NOMO-1 (cell line): Measurements from ENCODE around the gene ENAM.
"Not testable (repeated sequence)": the region's sequence is repeated elsewhere in the genome, so short reads cannot be mapped to it uniquely, and the experiment has no call there.

ENCODE experiments used
- DNase-seq, 2 experiments: peaks; one replicate each; lab custom pipeline; 2025; ENCODE audit not compliant: unreplicated experiment in 2 of 2; lab: John Stamatoyannopoulos, UW

Gene ENAM

DNA sequence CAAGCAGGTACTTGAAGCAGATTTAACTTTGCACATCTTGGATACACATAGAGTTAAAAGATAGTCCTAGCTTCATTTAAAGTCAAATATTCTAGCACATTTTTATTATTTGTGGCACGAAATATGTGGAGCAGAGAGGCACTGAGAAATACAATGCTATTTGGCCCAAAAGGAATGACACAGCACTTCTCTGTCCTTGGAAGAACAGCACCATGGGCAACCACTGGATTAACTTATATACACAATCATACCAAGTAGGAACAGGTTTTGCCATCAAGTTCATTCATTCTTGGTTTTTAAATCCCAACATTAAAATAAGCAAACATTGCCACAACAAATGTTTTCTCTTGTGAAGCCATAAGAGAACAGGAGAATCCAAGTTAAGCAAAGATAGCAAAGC is 924 bp upstream of the ENAM start:
- no peak for DNase-seq

DNA sequence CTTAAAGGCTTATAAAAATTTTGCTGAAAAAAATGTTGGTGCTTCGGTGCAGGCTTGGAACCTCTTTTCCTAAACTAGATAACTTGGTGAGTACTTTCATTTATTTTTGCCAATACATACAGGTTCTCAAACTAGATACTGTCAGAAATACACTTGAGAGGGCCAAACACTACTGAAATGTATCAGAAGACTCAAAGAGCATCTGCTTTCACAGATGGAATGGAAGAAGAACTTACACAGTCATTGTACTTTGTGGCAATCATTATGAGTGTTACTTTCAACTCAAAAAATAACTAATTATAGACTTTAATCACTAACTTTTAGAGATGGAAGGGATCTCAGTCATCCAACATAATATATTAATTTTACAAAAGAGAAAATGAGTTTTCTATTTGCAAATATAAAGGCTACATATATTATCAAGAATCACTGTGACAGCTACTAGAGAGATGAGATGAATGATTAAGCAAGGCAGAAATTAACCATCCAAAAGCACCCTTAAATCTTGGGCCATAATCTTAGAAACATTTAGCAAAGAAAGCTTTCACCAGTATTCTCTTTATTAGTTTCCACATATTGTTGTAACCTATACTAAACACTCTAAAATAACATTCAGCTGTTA is 1.0 kb downstream of the ENAM start:
- DNase-seq = no peak

DNA sequence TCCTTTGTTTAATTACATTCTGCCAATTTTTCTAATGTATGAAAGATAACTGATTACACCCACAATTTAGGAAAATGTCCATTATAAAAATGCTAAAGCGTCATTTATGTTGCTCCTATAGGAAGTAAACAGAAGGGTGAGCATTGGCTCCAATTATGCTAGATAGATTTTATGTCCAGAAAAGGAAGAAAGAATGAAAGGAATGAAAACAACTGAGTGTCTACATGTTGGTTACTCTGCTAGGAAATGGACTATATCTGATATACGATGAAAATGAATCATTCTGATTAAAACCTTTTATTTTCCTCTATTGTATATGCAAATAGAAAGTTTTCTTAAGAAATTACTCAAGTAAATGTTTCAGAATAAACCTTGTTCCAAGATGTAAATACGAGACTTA is 1.6 kb downstream of the ENAM start:
- DNase-seq = no peak

DNA sequence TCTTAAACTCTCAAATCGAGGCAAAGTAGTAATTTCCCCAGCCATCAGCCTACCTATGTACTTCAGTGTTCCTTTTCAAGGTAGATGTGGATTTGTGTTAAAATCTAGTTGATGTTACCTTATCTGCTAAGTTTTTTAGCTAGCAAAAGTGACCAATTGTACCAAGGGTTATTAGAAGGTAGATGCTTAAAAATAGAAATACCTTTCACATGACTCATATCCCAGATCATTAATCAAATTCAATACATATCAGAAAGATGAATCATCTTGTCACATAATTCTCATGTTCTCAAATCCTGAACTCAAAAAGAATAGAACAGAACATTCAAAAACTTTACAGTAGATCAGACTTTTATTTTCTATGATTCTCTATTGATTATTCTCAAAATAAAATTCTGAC is 3.5 kb downstream of the ENAM start:
- no peak for DNase-seq

DNA sequence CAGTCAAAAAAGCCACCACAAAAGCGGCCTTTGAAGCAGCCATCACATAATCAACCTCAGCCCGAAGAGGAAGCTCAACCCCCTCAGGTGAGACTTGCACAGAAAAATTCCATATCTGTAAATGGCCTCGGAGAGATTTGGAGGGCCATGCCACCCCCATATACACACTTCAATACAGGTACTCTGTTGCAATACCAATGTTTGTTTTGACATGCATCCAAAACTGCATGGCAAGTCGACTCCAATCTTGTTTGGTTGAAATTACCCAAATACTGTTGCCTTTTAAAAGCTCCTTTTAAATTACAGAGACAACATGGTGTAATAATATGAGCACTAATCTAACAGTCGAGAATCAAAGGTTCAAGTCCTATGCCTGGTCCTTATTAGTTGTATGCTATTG is 5.9 kb downstream of the ENAM start:
- DNase-seq = no peak

DNA sequence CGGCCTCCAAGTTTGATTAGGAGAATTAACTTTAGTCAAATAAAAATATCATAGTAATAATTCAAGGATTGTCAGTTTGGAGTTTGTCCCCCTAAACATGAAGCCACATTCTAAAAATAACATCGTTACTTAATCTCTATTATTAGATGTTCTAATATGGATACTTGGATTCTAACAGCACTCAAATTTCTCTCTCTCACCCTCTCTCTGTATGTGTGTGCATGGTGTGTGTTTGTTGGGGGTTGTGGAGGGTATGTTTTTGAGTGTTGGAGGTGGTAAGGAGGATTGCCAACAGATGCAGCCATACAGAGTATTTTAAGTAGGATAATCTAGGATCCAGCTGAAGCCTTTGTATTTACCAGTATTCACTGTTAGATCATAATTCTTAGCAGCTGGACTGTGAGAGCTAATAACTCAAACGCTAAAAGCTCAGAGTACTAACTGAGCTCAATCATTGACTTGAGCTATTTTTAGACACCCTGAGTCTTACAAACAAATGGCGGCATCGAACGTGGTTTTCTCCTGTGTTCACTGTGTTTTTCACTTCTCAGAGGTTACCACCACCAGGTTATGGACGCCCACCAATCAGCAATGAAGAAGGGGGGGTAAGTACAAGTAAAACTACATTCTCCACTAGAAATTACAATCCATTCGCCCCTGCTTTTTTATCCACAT is 8.8 kb downstream of the ENAM start:
- no peak for DNase-seq

DNA sequence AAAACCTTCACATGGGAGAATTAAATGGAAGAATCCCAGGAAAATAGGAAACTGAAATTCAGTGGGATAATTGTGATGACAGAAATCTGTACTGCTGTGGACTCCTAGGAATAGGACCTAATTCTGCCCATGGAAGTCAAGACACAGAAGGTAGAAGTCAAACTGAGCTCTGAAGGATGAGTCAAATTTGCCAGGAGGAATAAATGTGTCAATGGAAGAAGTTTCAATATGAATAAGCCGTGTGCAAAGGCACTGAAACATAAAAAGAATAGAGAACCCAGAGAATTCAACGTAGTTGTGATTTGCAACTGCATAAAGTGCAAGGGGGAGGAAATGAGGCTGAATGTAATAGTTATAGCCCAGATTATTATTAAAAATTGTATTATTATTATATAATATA is 11.6 kb downstream of the ENAM start:
- no peak for DNase-seq

DNA sequence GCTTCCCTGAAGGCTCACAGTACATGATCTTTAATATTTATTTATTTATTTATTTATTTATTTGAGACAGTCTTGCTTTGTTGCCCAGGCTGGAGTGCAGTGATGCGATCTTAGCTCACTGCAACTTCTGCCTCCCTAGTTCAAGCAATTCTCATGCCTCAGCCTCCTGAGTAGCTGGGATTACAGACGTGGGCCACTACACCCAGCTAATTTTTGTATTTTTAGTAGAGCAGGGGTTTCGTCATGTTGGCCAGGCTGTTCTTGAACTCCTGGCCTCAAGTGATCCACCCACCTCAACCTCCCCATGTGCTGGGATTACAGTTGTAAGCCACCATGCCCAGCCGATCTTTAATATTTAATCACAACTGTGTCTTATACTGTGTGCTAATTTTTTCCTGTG is 22.2 kb downstream of the ENAM start:
- not testable (repeated sequence) for DNase-seq

DNA sequence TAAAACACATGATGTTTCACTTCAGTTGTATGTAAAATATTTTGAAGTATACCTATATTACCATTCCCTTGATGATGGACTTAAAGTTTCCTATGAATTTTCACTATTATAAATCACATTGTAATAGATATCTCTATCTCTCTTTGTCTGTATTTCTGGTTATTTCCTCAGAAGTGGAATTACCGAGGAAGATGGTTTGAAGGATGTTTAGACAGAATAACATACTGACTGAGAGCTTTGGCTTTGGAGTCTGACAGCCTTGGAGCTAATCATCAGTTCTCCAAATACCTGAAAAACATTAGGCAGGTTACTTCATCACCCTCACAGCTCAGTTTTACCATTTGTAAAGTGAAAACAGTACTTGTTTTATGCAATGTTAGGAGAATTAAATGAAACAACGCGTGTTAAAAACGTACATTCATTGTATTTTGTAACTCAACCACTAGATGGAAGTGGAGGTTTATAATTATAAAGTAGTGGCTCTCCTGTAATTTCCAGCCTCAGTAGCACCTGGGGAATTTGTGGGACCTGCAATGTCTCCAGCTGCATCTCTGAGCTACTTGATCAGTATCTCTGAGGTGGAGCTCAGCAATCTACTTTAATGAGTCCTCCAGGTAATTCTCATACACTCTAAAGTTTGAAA is 23.4 kb downstream of the ENAM start:
- DNase-seq = peak in 1 of 2 experiments; percentile 20

DNA sequence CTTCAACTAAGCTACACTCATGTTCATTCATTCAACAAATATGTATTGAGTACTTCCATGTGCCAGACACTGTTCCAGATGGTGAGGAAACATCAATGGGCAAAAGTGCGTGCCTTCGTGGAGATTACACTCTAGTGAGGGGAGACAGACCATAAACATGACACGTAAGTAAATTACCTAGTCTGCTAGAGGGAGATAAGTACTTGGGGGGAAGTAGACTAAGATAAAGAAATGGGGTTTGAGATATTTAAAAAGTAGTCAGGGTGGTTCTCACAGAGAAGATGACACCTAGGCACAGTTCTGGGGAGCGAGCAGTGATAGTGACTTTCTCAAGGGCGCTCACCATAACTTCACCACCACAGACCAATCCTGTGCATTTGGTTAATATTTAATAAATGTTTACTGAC is 26.1 kb downstream of the ENAM start:
- DNase-seq = no peak

DNA sequence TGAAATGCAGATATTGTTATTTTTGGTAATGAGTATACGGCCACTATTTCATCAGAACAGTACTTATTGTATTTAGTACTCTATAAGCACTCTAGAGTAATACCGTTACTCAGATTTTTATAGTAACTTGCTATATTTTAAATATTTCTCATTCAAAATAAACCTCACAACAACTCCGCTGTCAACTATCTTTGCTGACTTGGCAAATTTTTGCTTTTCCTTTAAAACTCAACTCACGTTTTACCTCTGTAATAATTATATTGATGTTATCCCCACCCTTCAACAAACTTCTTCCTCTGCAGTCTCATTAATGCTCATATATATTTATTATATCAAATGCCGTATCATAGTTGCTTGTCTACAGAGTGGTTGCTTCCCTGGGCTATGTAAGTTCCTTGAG is 28.8 kb downstream of the ENAM start:
- no peak for DNase-seq

DNA sequence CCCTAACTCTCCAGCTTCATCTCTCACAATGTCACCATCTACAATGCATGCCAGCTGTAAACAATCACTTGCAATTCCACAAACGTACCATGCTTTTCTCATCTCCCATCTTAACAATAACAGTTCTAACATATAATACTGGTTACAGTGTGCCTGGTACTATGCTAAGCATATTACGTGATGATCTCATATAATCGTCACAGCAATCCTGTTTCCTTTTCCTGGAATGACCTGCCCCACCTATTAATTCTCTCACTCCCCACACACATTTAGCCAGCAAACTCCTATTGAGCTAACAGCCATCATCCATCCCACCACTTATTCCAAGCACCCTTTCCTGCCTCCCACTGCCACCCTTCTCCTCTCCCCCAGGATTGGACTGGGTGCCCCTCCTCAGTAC is 29.9 kb downstream of the ENAM start:
- no peak for DNase-seq

DNA sequence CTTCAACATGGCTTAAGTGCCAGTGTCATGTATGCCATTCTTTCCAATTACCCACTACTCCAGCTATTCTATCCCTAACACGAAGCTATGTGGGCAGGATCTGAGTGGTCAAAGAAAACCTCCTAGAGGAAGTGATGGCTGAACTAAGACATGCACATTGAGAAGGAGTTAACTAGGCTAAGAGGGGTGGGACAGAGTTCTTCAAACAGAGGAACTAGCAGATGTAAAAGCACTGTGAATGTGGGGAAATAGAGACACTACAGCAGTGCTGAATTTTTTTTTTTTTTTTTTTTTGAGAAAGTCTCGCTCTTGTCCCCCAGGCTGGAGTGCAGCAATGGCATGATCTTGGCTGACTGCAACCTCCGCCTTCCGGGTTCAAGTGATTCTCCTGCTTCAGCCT is 31.6 kb downstream of the ENAM start:
- peak in 1 of 2 experiments; percentile 10 for DNase-seq

DNA sequence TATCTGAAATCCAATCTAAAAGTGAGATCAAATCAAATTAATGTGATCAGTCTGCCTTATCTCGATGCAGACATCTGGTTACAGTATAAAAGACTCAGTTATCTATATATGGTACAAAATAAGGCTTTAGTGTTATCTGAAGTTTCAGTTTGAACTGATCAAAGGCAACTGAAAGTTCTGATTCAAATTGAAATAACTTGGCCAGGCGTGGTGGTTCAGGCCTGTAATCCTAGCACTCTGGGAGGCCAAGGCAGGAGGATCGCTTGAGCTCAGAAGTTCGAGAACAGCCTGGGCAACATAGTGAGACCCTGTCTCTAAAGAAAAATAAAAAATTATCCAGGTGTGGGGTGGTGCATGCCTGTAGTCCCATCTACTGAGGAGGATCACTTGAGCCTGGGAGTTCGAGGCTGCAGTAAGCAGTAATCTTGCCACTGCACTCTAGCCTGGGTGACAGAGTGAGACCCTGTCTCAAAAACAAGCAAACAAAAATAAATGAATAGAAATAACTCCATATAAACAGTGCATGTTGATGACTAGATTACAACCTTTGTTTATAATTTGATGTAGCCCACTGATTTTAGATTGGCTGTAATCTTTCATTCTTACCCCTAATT is 32.9 kb downstream of the ENAM start:
- DNase-seq = not testable (repeated sequence)

DNA sequence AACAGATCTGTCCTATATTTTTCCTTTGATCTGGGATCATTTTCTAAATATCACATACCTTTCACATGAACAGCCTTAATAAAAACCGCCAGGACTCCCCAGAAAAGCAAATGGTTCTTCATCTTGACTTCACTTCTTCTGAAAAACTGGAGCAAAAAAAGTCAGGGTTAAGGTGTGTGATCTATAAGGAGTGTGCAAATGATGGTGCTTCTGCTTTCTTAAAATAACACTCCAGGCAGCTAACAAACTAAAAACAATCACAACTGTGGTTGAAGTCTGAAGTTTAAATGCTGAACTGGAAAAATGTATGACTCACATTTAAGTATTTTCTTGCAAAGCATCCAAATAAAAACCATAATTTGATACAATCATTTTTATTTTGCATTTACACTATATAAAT is 37.8 kb downstream of the ENAM start, which contains the start of gene JCHAIN:
JCHAIN (minus strand) TSS at position 140 of the 400 bp plus-strand sequence; CDS start at position 122, 18 bp downstream.
- peak in 1 of 2 experiments; percentile 40 for DNase-seq

DNA sequence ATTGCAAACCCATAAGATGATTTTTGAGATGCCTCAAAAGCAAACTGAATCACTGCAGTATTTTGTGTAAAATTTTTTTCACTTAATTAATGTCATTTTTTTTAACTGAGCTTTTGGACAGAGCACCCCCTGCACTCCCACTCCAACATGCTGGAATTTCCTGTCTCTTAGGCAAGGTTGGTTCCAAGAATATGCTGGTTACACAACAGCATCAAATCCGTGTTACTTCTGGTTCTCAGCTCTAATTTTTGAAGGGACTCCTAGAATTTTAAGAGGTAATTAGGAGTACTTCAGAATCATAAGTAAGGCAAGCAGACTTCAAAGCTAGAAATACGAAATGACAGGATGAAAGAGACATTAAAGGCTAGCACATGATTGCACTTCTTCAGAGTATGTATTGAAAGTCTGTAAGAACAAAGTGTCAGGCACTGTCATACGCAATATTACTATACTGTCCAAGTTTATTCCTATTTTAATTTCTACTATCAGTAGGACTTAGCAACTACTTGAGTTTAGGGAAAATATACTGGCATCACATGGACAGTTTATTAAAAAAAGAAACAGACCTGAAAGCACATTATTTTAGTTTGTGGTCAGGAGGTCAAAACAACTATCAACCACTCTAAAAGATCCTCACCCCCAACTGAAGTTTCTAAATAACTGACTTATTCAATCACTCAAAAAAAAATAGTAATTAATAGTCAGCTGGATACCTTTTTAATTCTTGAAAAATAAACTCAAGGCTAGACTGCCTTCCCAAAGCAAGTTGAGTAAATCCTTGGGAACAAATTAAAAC is 39.4 kb downstream of the ENAM start:
- DNase-seq = no peak

DNA sequence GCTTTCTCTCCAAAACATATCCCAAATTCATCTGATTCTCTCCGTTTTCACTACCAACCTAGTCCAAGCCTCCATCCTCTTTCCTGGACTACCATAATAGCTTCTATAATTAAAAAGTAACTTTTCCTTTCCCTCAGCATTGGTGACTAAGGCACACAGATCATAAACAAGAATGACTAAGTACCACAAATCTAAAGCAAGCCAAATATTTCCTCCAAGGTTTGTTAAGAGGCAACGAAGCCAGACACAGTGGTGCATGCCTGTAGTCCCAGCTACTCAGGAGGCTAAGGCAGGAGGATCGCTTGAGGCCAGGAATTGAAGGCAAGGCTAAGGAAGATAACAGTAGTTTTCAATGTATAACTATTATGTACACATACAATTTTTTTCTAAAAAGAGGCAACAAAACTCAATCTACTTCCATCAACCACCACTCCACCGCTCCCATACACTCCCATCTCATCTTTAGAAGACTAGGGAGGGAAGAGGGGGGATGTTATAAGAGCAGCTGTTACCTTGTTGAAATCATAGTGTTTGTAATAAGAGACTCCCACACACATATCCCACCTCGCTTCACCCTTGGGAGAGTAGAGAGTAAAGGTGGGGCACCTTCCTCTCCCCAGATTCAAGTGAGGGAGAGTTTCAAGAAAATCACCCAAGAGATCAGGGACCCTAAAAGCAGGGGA is 41.9 kb downstream of the ENAM start:
- no peak for DNase-seq

DNA sequence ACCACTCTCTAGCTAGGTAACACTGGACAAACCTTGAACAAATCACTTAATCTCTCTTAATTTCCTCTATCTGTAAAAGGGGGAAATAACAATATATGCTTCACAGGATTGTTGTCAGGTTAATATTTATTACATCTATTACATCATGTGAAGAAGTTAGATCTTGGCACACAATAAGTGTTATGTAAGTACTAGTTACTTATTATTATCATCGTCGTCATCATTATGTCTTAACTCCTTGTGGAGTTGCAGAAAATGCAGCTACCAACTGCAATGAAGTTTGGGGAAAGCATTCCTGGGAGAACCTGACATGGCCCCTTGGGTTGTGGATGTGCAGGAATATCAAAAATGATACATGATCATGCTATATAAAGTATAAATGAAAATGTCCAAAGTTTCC is 42.5 kb downstream of the ENAM start:
- peak in 1 of 2 experiments; percentile 46 for DNase-seq

DNA sequence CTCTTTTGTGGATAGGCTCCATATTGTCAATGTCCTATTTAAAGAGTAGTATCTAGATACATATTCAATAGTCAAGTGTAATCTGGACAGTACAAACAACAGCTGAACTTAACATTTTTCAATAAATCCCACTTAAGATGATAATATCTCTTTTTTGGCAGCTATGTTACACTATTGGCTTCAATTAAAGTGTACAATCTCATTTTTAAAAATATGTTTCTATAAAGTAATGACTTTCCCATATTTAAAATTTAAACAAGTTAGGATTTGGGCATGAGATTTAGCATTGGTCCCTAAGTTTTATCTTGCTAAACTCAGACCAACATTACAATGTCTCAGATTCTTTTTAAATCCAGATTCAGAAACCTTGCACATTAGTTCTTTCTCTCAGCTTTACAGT is 45.6 kb downstream of the ENAM start:
- DNase-seq = no peak

DNA sequence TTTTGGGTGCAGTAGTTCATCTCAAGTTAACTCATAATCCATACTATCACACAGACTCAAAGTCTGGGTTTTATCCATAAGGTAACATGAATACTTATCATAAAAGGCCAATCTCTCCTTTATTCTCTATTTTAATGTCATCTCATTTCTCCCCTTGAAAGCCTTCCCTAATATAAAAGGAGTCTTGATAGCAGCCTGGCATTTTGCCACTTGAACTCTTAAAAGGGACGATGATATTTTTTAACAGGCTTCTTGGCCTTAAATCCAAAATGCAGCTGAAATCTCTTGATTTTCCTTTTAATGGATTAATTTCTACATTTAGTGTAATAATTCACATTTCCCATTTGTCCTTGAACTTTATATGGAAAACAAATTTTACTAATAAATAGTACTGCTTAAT is 46.2 kb downstream of the ENAM start:
- DNase-seq = no peak
